ENCODE data around the gene SOCS7. TPM values are rescaled to one million over a fixed set of nuclear protein-coding genes. Genes with fewer than 3 reads are reported as not detected.
"Not testable (repeated sequence)": the region's sequence is repeated elsewhere in the genome, so short reads cannot be mapped to it uniquely, and the experiment has no call there.

The SOCS7 gene
- total RNA-seq, 2 experiments from 2014 or later, result 21.8 to 25.3 TPM

DNA sequence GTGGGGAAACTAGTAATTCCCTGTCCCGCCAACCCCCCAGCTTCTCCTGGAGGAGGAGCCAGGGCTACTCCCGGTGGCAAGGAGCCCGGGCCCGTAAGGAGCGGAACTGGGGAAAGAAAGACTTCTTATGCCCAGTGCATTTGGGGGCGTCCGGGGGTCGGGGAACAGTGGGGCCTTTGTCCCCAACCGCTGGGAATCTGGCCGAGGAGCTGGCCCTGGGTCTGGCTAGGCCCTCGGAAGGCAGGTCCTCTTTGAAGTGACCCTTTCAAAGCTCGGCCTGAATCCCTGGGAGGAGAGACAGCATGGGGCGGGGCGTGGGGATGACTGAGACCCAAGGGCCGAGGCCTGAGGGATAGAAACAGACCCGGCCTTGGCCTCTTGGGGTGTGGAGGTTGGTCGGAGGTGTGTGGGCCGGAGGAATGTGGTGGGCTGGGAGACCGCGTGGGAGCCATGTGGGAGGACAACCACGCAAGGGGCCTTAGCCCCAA lies 82.6 kb downstream of the SOCS7 start:
- H3K4me1 Mint-ChIP-seq, result peaks cover 4% of the 10 kb centered on the region
- H3K27ac Mint-ChIP-seq, result no peak overlapping the region
- ATAC-seq (no peak), DNase-seq (no peak)
- no peaks in the 10 kb centered on the region for H3K9me3 Mint-ChIP-seq (ENCODE audit: low read depth)
- no peaks in the 10 kb centered on the region for H3K36me3 Mint-ChIP-seq (ENCODE audit: low read depth)
- POLR2A ChIA-PET, result no interaction called here
- H3K27me3 Mint-ChIP-seq, result peaks cover 4% of the 10 kb centered on the region
- intact Hi-C loops (cut with DNase I, micrococcal nuclease), result no loop called here
- CTCF ChIA-PET, result interaction anchor here (0.5 to 1.6 kb wide), 2 partner anchors 9 to 150 kb away, joined by 3 to 4 read pairs; no protein-coding TSS in a partner anchor
- no peak overlapping the region for H3K4me3 Mint-ChIP-seq

DNA sequence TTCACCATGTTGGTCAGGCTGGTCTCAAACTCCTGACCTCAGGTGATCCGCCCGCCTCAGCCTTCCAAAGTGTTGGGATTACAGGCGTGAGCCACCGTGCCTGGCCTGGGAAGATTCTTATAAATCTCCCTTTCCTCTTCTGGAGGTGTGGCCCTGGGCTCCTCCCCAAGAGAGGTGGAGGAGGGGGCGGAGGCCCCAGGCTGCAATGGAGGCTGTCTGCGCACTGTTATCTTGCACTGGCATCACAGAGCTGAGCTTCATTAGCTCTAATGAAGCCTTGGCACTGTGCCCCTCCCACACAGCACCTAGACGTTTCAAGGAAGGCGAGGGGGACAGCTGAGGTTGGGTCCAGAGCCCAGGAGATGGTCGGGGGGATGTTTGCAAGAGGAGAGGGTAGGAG lies 84.2 kb downstream of the SOCS7 start:
- ChIA-PET POLR2A (no interaction called here), CTCF (no interaction called here)
- Mint-ChIP-seq H3K4me3 (no peak overlapping the region), H3K27ac (no peak overlapping the region), H3K9me3 (ENCODE audit: low read depth) (no peaks in the 10 kb centered on the region), H3K27me3 (no peaks in the 10 kb centered on the region), H3K4me1 (no peaks in the 10 kb centered on the region), H3K36me3 (ENCODE audit: low read depth) (no peaks in the 10 kb centered on the region)
- intact Hi-C loops (cut with DNase I, micrococcal nuclease), result no loop called here
- DNase-seq (no peak), ATAC-seq (no peak)

DNA sequence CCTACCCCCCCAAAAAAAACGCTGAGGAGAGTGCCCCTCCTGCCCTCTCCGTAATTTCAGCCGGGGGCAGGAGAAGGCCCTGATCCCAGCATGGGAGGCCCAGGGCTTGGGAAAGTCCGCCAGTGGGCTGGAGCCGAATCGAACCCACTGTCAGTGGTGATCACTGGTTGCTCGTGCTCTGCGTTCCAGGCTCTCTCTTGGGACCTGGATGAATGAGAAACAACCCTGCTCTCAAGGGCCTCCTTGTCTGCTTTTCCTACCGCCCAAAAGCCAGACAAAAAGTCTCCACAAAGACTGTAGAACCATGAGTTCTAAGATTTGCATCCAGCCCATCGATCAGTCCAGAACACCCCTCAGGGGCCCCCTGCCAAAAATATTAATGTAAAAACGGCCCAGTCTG lies 84.7 kb downstream of the SOCS7 start:
- Mint-ChIP-seq H3K4me3 (no peak overlapping the region), H3K4me1 (no peaks in the 10 kb centered on the region), H3K27me3 (no peaks in the 10 kb centered on the region), H3K27ac (no peak overlapping the region), H3K36me3 (ENCODE audit: low read depth) (no peaks in the 10 kb centered on the region), H3K9me3 (ENCODE audit: low read depth) (no peaks in the 10 kb centered on the region)
- ChIA-PET POLR2A (no interaction called here), CTCF (interaction anchor here (1.5 kb wide), 1 partner anchor 88 kb away, joined by 5 read pairs; no protein-coding TSS in a partner anchor)
- intact Hi-C loops (cut with DNase I, micrococcal nuclease), result no loop called here
- no peak for DNase-seq
- ATAC-seq, result no peak

DNA sequence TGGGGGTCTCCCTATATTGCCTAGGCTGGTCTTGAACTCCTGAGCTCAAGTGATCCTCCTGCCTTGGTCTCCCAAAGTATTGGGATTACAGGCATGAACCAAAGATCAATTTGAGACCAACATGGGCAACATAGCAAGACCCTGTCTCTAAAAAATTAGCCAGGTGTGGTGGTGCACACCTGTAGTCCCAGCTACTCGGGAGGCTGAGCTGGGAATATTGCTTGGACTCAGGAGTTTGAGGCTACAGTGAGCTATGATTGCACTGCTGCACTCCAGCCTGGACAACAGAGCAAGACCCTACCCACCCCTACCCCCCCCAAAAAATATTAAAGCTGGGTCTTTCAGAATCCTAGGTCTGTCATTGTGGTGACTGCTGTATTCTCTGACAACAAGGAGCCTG lies 85.7 kb downstream of the SOCS7 start:
- CTCF ChIA-PET, result interaction anchor here (0.6 to 1.6 kb wide), 5 partner anchors 9 to 89 kb away, joined by 3 to 5 read pairs (median 3); no protein-coding TSS in a partner anchor
- H3K27me3 Mint-ChIP-seq; H3K4me3 Mint-ChIP-seq; POLR2A ChIA-PET; H3K9me3 Mint-ChIP-seq (ENCODE audit: low read depth); H3K27ac Mint-ChIP-seq; ATAC-seq; H3K36me3 Mint-ChIP-seq (ENCODE audit: low read depth); DNase-seq; H3K4me1 Mint-ChIP-seq; intact Hi-C loops (cut with DNase I, micrococcal nuclease): not testable (repeated sequence)

DNA sequence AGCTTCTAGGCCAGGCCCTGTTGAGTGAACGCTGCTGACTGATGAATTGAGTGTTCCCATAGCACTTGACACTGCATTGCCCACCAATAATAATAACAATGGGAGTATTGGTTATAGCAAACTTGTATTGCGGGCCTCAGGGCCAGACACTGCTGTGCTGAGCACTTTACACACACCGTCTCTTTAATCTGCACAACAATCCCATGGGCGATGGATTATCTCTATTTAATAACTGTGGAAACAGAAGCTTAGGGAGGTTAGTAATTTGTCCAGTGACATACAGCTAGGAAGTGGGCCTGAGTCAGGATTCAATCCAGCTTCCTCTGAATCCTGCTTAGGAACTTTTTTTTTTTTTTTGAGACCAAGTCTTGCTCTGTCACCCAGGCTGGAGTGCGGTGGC lies 87.8 kb downstream of the SOCS7 start:
- DNase-seq (no peak), ATAC-seq (no peak)
- Mint-ChIP-seq H3K4me1 (peaks cover 6% of the 10 kb centered on the region), H3K27ac (no peak overlapping the region), H3K4me3 (no peak overlapping the region), H3K36me3 (ENCODE audit: low read depth) (no peaks in the 10 kb centered on the region), H3K9me3 (ENCODE audit: low read depth) (no peaks in the 10 kb centered on the region), H3K27me3 (peaks cover 3% of the 10 kb centered on the region)
- intact Hi-C loops (cut with DNase I, micrococcal nuclease), result no loop called here
- CTCF ChIA-PET, result no interaction called here
- POLR2A ChIA-PET, result interaction anchor here (0.6 kb wide), 1 partner anchor 118 kb away, joined by 4 read pairs; no protein-coding TSS in a partner anchor

DNA sequence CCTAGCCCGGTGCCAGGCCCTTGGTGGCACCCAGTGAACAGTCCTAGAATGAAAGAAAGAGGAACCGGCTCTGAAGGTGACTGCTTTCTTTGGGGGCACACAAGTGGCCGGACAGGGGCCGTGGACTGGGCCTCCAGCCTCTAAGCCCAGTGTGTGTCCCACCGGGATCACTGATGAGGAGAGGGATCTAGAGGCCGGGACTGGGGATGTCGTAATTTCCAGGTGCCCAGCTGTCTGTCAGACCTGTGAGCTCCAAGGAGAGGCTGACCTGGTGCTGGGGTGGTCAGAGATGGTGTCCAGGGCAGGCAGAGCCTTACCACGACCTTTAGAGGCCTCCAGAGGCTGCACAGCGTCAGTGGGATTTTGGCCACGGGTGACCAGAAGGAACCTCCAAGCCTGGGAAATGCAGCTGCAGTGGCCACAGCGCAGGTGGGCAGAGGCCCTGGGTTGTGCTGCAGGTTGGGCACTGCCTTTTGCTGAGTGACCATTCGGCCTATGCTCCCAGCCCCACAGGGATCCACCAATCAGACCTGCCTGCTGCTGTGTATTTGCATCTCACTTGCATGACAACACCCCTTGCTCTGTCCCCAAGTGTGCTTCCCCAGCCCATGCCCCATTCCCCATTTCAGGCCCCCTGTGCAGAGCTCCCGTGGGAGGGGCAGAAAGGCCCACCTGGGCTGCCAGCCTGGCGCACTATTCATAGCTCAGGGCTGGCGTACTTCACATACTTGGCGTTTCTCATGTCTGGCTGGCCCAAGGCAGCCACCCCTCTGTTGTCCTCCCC lies 89.2 kb downstream of the SOCS7 start:
- intact Hi-C loops (cut with DNase I, micrococcal nuclease), result loop anchor here (5.0 kb wide), 2 partner anchors 46 to 226 kb away; no protein-coding TSS in a partner anchor
- Mint-ChIP-seq H3K36me3 (ENCODE audit: low read depth) (no peaks in the 10 kb centered on the region), H3K9me3 (ENCODE audit: low read depth) (no peaks in the 10 kb centered on the region), H3K27me3 (peaks cover 3% of the 10 kb centered on the region), H3K4me1 (peaks cover 6% of the 10 kb centered on the region), H3K4me3 (no peak overlapping the region), H3K27ac (no peak overlapping the region)
- POLR2A ChIA-PET, result no interaction called here
- DNase-seq (no peak), ATAC-seq (no peak)
- CTCF ChIA-PET, result interaction anchor here (1.1 to 1.5 kb wide), 2 partner anchors 17 to 24 kb away, joined by 3 read pairs; no protein-coding TSS in a partner anchor

DNA sequence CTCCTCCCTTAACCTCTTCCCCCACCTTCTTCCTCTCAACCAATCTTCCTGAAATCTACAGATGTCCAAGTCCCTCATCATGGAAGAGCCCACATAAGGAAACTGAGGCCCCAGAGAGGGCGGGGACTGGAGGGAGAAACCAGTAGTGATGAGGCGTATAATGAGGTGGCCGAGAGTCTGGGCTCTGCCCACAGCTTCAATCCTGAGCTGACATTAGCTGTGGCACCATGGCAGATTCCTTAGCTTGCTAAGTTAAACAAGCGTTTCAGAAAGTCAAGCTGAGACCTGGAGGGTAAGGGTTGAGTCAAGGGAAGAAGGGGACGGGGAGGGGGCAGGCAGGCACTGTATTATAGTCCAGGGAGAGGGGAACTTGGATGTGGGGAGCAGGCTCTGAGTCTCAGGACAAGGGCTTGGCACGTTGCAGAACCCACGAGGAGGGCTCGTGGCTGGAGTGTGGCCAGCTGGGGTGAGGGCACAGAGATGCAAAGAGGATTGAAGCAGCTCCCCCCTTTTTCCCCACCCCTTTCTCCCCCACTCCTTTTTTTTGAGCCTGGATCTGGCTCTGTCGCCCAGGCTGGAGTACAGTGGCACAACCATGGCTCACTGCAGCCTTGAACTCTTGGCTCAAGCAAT lies 89.9 kb downstream of the SOCS7 start:
- ATAC-seq (no peak), DNase-seq (no peak)
- H3K36me3 Mint-ChIP-seq (ENCODE audit: low read depth), result no peaks in the 10 kb centered on the region
- H3K27me3 Mint-ChIP-seq, result peaks cover 3% of the 10 kb centered on the region
- H3K4me1 Mint-ChIP-seq, result peaks cover 6% of the 10 kb centered on the region
- H3K27ac Mint-ChIP-seq, result no peak overlapping the region
- CTCF ChIA-PET, result interaction anchor here (1.0 to 1.5 kb wide), 3 partner anchors 10 to 21 kb away, joined by 3 read pairs; no protein-coding TSS in a partner anchor
- POLR2A ChIA-PET, result interaction anchor here (0.6 kb wide), 1 partner anchor 45 kb away, joined by 5 read pairs; no protein-coding TSS in a partner anchor
- H3K4me3 Mint-ChIP-seq, result no peak overlapping the region
- no peaks in the 10 kb centered on the region for H3K9me3 Mint-ChIP-seq (ENCODE audit: low read depth)
- intact Hi-C loops (cut with DNase I, micrococcal nuclease), result loop anchor here (5.0 kb wide), 2 partner anchors 46 to 226 kb away; no protein-coding TSS in a partner anchor

DNA sequence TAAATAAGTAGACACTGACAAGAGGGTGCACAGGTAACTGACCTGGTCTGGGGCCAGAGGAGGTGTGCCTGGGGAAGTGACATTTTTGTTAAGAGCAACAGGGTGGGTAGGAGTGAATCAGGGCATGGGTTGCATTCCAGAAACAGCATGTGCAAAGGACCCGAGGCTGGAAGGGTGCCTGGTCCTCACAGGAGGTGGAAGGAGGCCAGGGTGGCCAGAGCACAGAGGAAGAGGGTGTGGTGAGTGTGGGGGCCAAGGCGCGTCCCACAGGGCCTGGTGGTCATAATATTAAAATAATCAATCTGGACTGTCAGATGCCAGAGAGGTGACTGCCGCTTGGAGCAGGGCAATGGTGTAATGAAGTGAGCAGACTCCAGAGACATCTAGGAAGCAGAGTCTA lies 90.9 kb downstream of the SOCS7 start:
- intact Hi-C loops (cut with DNase I, micrococcal nuclease), result loop anchor here (5.0 kb wide), 2 partner anchors 45 to 225 kb away; no protein-coding TSS in a partner anchor
- no peak overlapping the region for H3K4me3 Mint-ChIP-seq
- no peaks in the 10 kb centered on the region for H3K9me3 Mint-ChIP-seq (ENCODE audit: low read depth)
- ATAC-seq (no peak), DNase-seq (no peak)
- ChIA-PET POLR2A (interaction anchor here (0.6 kb wide), 1 partner anchor 44 kb away, joined by 5 read pairs; no protein-coding TSS in a partner anchor), CTCF (interaction anchor here (0.7 to 1.5 kb wide), 4 partner anchors 9 to 94 kb away, joined by 3 read pairs; no protein-coding TSS in a partner anchor)
- peaks cover 3% of the 10 kb centered on the region for H3K27me3 Mint-ChIP-seq
- H3K36me3 Mint-ChIP-seq (ENCODE audit: low read depth), result no peaks in the 10 kb centered on the region
- no peak overlapping the region for H3K27ac Mint-ChIP-seq
- peaks cover 6% of the 10 kb centered on the region for H3K4me1 Mint-ChIP-seq

DNA sequence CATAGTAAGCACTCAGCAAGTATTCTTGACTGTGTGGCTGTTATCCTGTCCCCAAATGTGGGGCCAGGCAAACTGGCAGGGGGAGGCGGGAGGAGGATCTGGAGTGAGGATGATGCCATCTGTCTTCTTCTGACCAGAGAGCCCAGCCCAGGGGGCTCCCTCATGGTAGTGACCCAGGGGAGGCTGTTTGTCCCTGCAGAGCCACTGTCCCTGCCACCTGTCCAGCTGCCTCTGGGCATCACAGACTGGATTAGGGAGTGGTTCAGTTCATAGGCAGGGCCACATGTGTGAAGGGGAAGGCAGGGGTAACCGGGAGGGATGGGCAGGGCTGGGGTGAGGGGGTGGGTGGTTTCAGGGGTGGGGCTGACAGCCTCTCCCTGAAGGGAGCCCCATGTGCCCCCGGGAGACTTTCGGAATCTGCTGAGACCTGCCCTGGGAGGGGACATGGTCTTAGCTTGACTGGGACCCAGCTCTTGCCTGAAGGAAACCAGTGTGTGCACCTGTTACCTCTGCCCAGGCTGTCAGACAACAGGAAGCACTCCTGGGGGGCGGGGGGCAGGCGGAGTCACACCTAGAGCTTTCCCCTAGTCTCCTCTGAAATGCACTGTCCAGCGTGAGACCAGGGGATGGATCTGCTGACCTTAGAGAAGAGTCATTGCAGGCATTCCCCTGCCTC lies 91.8 kb downstream of the SOCS7 start:
- intact Hi-C loops (cut with DNase I, micrococcal nuclease), result loop anchor here (1.0 to 5.0 kb wide), 4 partner anchors 20 to 224 kb away; no protein-coding TSS in a partner anchor
- CTCF ChIA-PET, result interaction anchor here (1.0 to 1.1 kb wide), 2 partner anchors 9 to 11 kb away, joined by 4 read pairs; no protein-coding TSS in a partner anchor
- POLR2A ChIA-PET, result no interaction called here
- Mint-ChIP-seq H3K9me3 (ENCODE audit: low read depth) (no peaks in the 10 kb centered on the region), H3K4me3 (no peak overlapping the region), H3K27ac (no peak overlapping the region), H3K4me1 (peaks cover 6% of the 10 kb centered on the region), H3K27me3 (peaks cover 3% of the 10 kb centered on the region), H3K36me3 (ENCODE audit: low read depth) (no peaks in the 10 kb centered on the region)
- ATAC-seq (peak; percentile 27), DNase-seq (no peak)

DNA sequence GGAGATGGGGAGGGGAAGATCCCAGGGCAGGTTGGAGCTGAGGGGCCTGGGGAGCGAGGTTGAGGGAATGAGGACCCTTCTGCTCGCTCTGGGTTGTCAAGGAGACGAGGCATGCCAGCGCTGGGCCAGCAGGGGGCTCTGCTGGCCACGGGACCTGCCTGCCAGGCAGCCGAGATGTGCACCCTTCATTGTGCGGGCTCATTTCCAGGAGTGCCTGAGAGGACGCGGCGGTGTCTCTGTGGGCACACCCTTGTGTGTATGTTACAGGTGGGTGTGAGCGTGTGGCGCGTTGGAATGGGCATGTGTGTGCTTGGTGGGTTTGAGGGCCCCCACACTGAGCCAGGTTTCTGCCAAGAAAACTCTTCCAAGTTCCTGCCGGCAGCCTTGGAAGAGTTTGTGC lies 92.5 kb downstream of the SOCS7 start:
- no peaks in the 10 kb centered on the region for H3K36me3 Mint-ChIP-seq (ENCODE audit: low read depth)
- ATAC-seq (peak; percentile 93), DNase-seq (peak; percentile 81)
- no peak overlapping the region for H3K27ac Mint-ChIP-seq
- H3K9me3 Mint-ChIP-seq (ENCODE audit: low read depth), result no peaks in the 10 kb centered on the region
- peaks cover 6% of the 10 kb centered on the region for H3K4me1 Mint-ChIP-seq
- peaks cover 3% of the 10 kb centered on the region for H3K27me3 Mint-ChIP-seq
- POLR2A ChIA-PET, result no interaction called here
- intact Hi-C loops (cut with DNase I, micrococcal nuclease), result loop anchor here (1.0 to 5.0 kb wide), 4 partner anchors 21 to 223 kb away; no protein-coding TSS in a partner anchor
- CTCF ChIA-PET, result interaction anchor here (1.0 to 1.1 kb wide), 3 partner anchors 10 to 28 kb away, joined by 3 to 4 read pairs (median 4); no protein-coding TSS in a partner anchor
- H3K4me3 Mint-ChIP-seq, result no peak overlapping the region

DNA sequence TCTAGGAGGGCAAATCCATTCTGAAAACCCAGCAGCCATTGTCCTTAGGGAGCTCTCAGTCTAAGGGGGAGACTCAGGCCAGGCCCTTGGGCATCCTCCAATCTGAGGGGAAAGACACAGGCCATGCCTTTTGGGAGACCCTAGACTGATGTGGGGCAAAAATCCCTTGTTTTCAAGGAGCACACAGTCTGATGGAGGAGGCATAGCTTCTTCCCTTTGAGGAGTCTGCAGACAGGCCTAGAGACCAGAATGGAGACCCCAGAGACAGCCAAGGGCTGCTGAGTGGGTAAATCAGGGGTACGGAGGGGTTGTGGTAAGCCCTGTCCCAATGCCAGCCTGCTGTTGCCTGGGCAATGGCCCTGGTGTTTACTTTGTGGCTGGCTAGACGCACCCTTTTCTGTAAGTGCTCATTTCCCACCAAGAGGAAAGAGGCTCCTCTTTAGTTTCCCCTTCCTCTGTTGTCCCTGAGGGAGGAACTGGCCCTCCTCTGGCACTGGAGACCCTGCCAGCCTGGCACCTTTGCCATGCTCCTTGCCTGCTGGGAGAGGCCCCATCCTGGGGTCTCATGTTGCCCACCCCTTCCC lies 96.0 kb downstream of the SOCS7 start:
- no peak for ATAC-seq
- Mint-ChIP-seq H3K4me1 (peaks cover 9% of the 10 kb centered on the region), H3K27ac (no peak overlapping the region), H3K27me3 (peaks cover 5% of the 10 kb centered on the region), H3K36me3 (ENCODE audit: low read depth) (no peaks in the 10 kb centered on the region), H3K9me3 (ENCODE audit: low read depth) (no peaks in the 10 kb centered on the region), H3K4me3 (no peak overlapping the region)
- ChIA-PET POLR2A (no interaction called here), CTCF (interaction anchor here (0.7 kb wide), 1 partner anchor 62 kb away, joined by 3 read pairs; no protein-coding TSS in a partner anchor)
- no peak for DNase-seq
- intact Hi-C loops (cut with DNase I, micrococcal nuclease), result no loop called here

All from activated CD4-positive, alpha-beta T cell treated with anti-CD3 and anti-CD28 coated beads for 36 hours (primary cell).